Activated gamma-delta T cell (primary cell): ENCODE results near the gene KIRREL3.

Experiments
- DNase-seq: peaks from one replicate; lab custom pipeline; 2025; lab: John Stamatoyannopoulos, UW

Gene KIRREL3

GRCh38 chr11:126997196-126997595, 3.4 kb downstream of the KIRREL3 start:
- DNase-seq: no peak

GRCh38 chr11:126996036-126996804, 4.3 kb downstream of the KIRREL3 start:
- no peak for DNase-seq

GRCh38 chr11:126993599-126993998, 7.0 kb downstream of the KIRREL3 start:
- DNase-seq: no peak

GRCh38 chr11:126992804-126993111, 7.8 kb downstream of the KIRREL3 start:
- no peak for DNase-seq

- no peak for DNase-seq
Measured at GRCh38 chr11:126992065-126992803, 8.3 kb downstream of the KIRREL3 start.

- DNase-seq: no peak
Measured at GRCh38 chr11:126991596-126991995, 9.0 kb downstream of the KIRREL3 start.

GRCh38 chr11:126990716-126991480, 9.7 kb downstream of the KIRREL3 start:
- no peak for DNase-seq

GRCh38 chr11:126989942-126990715, 10.4 kb downstream of the KIRREL3 start:
- no peak for DNase-seq

- no peak for DNase-seq
Measured at GRCh38 chr11:126988655-126989054, 11.9 kb downstream of the KIRREL3 start.

GRCh38 chr11:126981635-126982034, 18.9 kb downstream of the KIRREL3 start:
- DNase-seq: no peak

- DNase-seq: no peak
Measured at GRCh38 chr11:126978911-126979310, 21.7 kb downstream of the KIRREL3 start.

GRCh38 chr11:126978165-126978564, 22.4 kb downstream of the KIRREL3 start:
- DNase-seq: no peak

GRCh38 chr11:126973051-126973450, 27.5 kb downstream of the KIRREL3 start:
- DNase-seq: no peak

GRCh38 chr11:126971305-126971704, 29.3 kb downstream of the KIRREL3 start:
- DNase-seq: no peak

- no peak for DNase-seq
Measured at GRCh38 chr11:126969865-126970479, 30.6 kb downstream of the KIRREL3 start.

- DNase-seq: no peak
Measured at GRCh38 chr11:126968915-126969314, 31.7 kb downstream of the KIRREL3 start.

GRCh38 chr11:126965331-126965730, 35.2 kb downstream of the KIRREL3 start:
- no peak for DNase-seq

GRCh38 chr11:126963603-126964363, 36.8 kb downstream of the KIRREL3 start:
- DNase-seq: no peak

GRCh38 chr11:126963115-126963514, 37.5 kb downstream of the KIRREL3 start:
- DNase-seq: no peak

- no peak for DNase-seq
Measured at GRCh38 chr11:126959700-126960099, 40.9 kb downstream of the KIRREL3 start.

GRCh38 chr11:126956635-126957034, 43.9 kb downstream of the KIRREL3 start:
- DNase-seq: no peak
